GM12873 (cell line): Measurements from ENCODE around the gene TBCCD1.

Experiments
- TF ChIP-seq, protein P1 (sequence below): IDR thresholded peaks from 2 replicates; pipeline ENCODE4 v1.5.1; 2012; ENCODE audit warnings: low read depth, mild to moderate bottlenecking, moderate library complexity, low read length, control low read depth; ENCODE audit not compliant: insufficient read depth; ENCODE audit errors: missing control alignments

Gene TBCCD1

DNA sequence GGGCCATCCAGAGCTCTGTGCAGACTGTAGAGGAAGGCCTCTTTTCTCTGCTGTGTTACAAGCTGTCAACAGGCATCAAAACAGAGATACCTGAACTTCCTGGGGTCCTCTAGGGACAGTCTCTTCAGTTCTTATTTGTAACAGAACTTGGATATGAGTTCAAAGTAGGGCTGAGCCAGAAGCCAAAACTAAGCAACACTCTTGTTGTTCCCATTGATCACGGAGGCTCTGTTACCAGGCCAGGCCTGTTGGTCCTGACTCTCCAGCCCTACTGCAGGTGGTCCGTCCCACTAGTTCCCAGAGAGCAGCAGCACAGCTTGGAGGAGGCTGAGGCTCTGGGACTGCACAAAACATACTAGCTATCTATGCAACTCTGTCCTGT, 32.6 kb upstream of the TBCCD1 start:
- TF ChIP-seq, protein P1, sequence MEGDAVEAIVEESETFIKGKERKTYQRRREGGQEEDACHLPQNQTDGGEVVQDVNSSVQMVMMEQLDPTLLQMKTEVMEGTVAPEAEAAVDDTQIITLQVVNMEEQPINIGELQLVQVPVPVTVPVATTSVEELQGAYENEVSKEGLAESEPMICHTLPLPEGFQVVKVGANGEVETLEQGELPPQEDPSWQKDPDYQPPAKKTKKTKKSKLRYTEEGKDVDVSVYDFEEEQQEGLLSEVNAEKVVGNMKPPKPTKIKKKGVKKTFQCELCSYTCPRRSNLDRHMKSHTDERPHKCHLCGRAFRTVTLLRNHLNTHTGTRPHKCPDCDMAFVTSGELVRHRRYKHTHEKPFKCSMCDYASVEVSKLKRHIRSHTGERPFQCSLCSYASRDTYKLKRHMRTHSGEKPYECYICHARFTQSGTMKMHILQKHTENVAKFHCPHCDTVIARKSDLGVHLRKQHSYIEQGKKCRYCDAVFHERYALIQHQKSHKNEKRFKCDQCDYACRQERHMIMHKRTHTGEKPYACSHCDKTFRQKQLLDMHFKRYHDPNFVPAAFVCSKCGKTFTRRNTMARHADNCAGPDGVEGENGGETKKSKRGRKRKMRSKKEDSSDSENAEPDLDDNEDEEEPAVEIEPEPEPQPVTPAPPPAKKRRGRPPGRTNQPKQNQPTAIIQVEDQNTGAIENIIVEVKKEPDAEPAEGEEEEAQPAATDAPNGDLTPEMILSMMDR = no peak

DNA sequence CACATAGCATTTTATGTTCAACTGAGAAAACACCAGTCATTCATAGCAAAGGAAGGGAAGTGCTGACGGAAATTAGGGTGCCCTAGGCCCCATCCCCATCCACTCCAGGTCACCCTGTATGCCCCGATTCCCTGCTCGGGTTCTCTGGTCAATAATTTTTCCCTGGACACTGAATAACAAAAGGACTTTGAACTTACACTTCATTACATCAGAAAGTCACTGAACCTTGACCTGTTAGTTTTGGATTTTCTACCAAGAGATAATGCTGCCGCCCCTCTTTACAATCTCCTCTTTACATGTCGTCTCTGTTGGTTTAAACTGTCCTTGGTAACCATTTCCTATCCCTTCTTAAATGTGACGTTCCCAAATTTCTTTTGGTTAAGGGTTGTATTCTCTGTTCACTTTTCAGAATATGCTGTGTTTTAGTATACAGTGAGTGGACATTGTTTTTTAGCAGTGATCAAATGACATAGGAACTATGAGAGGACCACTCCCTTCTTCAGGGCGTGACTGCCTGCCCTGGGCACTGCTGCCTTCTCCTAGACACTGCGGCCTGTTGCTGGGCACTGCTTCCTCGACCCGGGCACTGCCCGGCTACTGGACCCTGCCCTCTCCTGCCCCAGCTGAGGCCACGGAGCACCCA, 32.1 kb upstream of the TBCCD1 start:
- TF ChIP-seq, protein P1 = no peak

DNA sequence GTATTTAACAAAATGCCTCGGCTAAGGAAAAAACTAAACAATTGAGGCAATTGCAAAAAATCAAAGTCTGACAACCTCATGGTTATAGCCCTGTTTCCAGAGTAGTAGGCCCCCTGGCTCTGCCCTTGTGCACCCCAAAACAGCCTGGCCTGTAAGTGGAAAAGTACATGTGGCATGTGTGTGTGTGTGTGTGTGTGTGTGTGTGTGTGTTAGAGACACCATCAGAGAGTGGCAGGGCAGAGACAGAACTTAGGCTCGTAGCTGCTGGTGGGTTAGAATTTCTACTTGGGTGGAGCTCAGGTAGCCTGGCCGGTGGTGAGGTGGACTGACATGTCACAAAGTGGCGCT, 31.6 kb upstream of the TBCCD1 start:
- TF ChIP-seq, protein P1 = no peak

DNA sequence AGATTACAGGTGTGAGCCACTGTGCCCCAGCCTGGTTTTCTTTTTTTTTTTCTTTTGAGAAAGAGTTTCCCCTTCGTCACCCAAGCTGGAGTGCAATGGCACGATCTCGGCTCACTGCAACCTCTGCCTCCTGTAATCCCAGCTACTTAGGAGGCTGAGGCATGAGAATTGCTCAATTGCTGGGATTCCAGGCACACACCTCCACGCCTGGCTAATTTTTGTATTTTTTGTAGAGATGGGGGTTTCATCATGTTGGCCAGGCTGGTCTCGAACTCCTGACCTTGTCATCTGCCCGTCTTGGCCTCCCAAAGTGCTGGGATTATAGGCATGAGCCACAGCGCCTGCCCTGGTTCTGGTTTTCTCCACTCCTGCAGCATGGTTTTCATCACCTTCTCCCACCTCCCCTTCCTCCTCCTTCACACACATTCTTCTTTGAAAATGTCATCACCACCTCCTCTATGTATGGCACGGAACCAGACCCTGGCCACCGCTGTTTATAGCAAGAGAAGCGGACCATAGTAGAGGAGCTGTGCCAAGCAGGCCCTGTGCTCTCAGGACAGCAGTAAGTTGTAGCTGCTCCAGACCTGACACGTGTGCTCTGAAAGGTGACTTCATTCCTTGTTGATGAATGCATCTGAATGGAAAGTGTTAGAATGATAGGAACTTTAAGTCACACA, 31.1 kb upstream of the TBCCD1 start:
- TF ChIP-seq, protein P1 = no peak

DNA sequence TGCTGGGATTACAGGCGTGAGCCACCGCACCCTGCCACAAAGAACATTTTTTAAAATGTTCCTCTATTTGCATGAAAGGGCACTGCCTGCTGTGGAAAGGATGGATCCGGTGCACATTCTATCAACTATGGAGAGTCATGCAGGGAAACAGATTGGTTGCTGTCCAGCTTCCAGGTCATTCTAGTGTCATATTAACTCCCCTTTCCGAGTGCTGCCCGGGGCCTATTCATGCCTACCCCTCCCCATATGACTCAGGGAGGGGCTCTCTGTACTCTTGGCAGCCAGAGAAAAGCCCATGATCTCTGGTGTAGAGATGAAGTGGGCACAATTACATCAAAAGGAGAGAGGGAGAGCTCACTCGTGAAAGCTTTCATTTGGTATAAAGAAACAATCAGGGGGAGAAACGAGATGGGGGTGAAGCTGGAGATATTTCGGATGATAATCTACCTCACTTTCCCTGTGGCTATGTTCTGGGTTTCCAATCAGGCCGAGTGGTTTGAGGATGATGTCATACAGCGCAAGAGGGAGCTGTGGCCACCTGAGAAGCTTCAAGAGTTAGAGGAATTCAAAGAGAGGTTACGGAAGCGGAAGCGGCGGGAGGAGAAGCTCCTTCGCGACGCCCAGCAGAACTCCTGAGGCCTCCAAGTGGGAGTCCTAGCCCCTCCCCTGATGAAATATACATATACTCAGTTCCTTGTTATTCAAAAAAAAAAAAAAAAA, 29.6 kb upstream of the TBCCD1 start:
- TF ChIP-seq, protein P1 = no peak

DNA sequence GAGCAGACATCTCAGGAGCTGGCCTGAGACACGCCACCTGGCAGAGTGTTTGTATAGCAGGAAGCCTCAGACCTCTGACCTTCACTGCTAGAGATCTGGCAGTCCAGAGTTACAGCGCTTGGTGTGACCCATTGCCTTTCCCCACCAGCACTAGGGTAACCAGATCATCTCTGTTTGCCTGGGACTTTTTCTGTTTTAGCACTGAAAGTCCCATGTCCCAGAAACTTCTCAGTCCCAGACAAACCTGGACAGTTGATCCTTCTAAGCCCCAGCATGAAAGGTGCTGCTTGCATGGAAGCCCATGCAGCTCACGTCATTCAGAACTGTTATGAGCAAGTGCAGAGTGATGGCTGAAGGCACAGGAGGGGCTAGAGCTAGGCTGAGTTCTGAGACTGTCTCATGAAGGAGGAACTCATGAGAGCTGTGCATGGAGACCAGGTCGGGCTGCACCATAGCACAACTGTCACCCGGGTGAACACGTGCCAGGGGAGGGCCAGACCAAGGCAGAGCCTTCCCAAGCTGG, 27.5 kb upstream of the TBCCD1 start:
- TF ChIP-seq, protein P1 = no peak

DNA sequence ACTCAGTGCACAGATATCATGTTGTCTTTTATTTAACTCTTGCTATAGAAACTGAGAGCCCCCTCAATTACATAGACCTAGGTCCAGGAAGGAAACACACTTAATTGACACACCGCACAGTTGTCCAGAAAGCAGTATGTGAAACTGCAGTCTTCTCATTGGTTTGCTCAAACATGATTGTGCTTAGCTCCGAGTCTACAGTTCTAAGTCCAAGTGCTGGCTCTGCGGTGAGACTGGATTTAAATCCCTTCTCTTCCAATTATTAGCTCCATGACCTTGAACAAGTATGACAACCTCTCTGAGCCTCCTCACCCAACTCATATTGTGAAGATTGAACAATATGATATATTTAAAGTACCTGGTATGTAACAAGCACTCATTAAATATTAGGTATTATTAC, 26.7 kb upstream of the TBCCD1 start:
- TF ChIP-seq, protein P1 = no peak
